HepG2 (cell line): ENCODE results near the gene PTPN14. TPM values are rescaled to one million over a fixed set of nuclear protein-coding genes. Genes with fewer than 3 reads are reported as not detected.
A peak's percentile ranks its signal among the peaks of the same experiment; 100 is the strongest.

Experiments used
- ATAC-seq: fragments of 200-7000 bp; cut with Tn5 transposase; 3 replicates; pipeline ENCODE4 v1.9.1; 2020; ENCODE audit warnings: mild to moderate bottlenecking, moderate library complexity
- BruUV-seq: library from RNA; stranded (reverse); fragments of 400-500 nt; replicated peaks from 2 replicates; lab custom pipeline; 2021; lab: Mats Ljungman, UMichigan
- CTCF ChIA-PET: fragments of 300-600 bp; formaldehyde crosslinking; extraction: SDS; loops from one replicate; lab custom pipeline; 2021; ENCODE audit warnings: low total read pairs, inconsistent platforms, low intra/inter-chr PET ratio; lab: Yijun Ruan, JAX
- POLR2A ChIA-PET: fragments of 350-600 bp; sonication (Branson Sonifier 250); formaldehyde crosslinking; loops from one replicate; lab custom pipeline; 2020; ENCODE audit warnings: antibody characterized with exemption, inconsistent platforms; lab: Yijun Ruan, JAX
- DNase-seq: peaks from one replicate; pipeline ENCODE4 v3.0.0-alpha.2; 2015; ENCODE audit warnings: low spot score
- FAIRE-seq: peaks from 3 replicates; lab custom pipeline; 2011; peaks lifted over from hg19 to GRCh38; lab: Jason Lieb, UNC
- H2AFZ ChIP-seq: one replicate; pipeline ENCODE4 v1.6.1; 2011; ENCODE audit warnings: low read length, inconsistent platforms
- H3K27ac ChIP-seq: fragments of 300-600 bp; 3 replicates; pipeline ENCODE4 v1.8.0; 2011; ENCODE audit warnings: mixed run types, mild to moderate bottlenecking, mixed read lengths, low read length, inconsistent platforms; ENCODE audit not compliant: insufficient read depth; ENCODE audit errors: extremely low read length
- H3K27me3 ChIP-seq, 2 experiments: fragments of 200-600 bp in 1 of 2; 2 replicates in 1 of 2; 3 replicates in 1 of 2; pipeline versions ENCODE4 v1.6.0 to v1.8.0; 2011; ENCODE audit warnings: low read length in 2 of 2, mild to moderate bottlenecking in 2 of 2, moderate library complexity in 2 of 2, inconsistent platforms in 1 of 2; ENCODE audit not compliant: insufficient read depth in 2 of 2, control insufficient read depth in 1 of 2
- H3K36me3 ChIP-seq, 2 experiments: fragments of 200-600 bp in 1 of 2; replicated peaks in 1 of 2; 2 replicates in 1 of 2; 3 replicates in 1 of 2; pipeline versions ENCODE4 v1.5.1 to v1.8.0; 2011; ENCODE audit warnings: low read length in 2 of 2, inconsistent platforms in 1 of 2; ENCODE audit not compliant: insufficient read depth in 2 of 2, control insufficient read depth in 1 of 2
- H3K4me1 ChIP-seq: 2 replicates; pipeline ENCODE4 v1.5.1; 2012; ENCODE audit warnings: low read length, inconsistent platforms; ENCODE audit not compliant: insufficient read depth
- H3K4me2 ChIP-seq: 2 replicates; pipeline ENCODE4 v1.6.0; 2011; ENCODE audit warnings: low read depth, low read length, inconsistent platforms
- H3K4me3 ChIP-seq, 3 experiments: fragments of 200-600 bp in 1 of 3; sonication (generic), shearing (Covaris generic) in 1 of 3; replicated peaks in 1 of 3; 2 replicates each; pipeline ENCODE4 v1.5.1; 2011 to 2016; ENCODE audit warnings: low read length in 3 of 3, inconsistent platforms in 2 of 3, low read depth in 2 of 3, mild to moderate bottlenecking in 2 of 3, control low read depth in 1 of 3, mixed read lengths in 1 of 3; ENCODE audit not compliant: insufficient read depth in 1 of 3
- H3K79me2 ChIP-seq: one replicate; pipeline ENCODE4 v1.6.1; 2011; ENCODE audit warnings: low read length, inconsistent platforms; ENCODE audit not compliant: insufficient read depth
- H3K9ac ChIP-seq: 2 replicates; pipeline ENCODE4 v1.6.0; 2011; ENCODE audit warnings: mild to moderate bottlenecking, low read depth, low read length, inconsistent platforms; ENCODE audit not compliant: insufficient read depth
- H3K9me3 ChIP-seq: 2 replicates; pipeline ENCODE4 v1.5.1; 2012; ENCODE audit warnings: mild to moderate bottlenecking, low read length
- H4K20me1 ChIP-seq: 2 replicates; pipeline ENCODE4 v1.6.0; 2011; ENCODE audit warnings: inconsistent platforms, mild to moderate bottlenecking, low read length, moderate library complexity; ENCODE audit not compliant: insufficient read depth
- HNRNPL ChIP-seq: fragments of 200-400 bp; formaldehyde crosslinking; IDR thresholded peaks from 2 replicates; pipeline ENCODE4 v1.6.1; 2017; ENCODE audit warnings: mild to moderate bottlenecking, low read depth, low read length
- MEIS1 ChIP-seq: sonication (generic); formaldehyde crosslinking; IDR thresholded peaks from 2 replicates; pipeline ENCODE4 v1.9.0; 2021; ENCODE audit warnings: mild to moderate bottlenecking, missing genetic modification reagents, moderate library complexity, borderline replicate concordance
- NFE2L1 ChIP-seq: sonication (generic); formaldehyde crosslinking; IDR thresholded peaks from 2 replicates; pipeline ENCODE4 v1.4.0; 2020; ENCODE audit warnings: missing genetic modification reagents, mild to moderate bottlenecking, borderline replicate concordance
- PHF5A ChIP-seq: IDR thresholded peaks from one replicate; pipeline ENCODE4 v1.6.1; 2018; ENCODE audit warnings: low read depth, missing genetic modification reagents; ENCODE audit not compliant: unreplicated experiment
- SP2 ChIP-seq: sonication (generic); formaldehyde crosslinking; IDR thresholded peaks from 2 replicates; pipeline ENCODE4 v1.5.1; 2020; ENCODE audit warnings: mild to moderate bottlenecking, missing genetic modification reagents
- YY1 ChIP-seq: IDR thresholded peaks from 2 replicates; pipeline ENCODE4 v1.6.1; 2011; ENCODE audit warnings: low read length, low read depth, moderate library complexity, mild to moderate bottlenecking; ENCODE audit not compliant: insufficient read depth, insufficient replicate concordance
- ZNF34 ChIP-seq: sonication (generic); formaldehyde crosslinking; IDR thresholded peaks from 2 replicates; pipeline ENCODE4 v1.4.0; 2020; ENCODE audit warnings: mild to moderate bottlenecking, missing genetic modification reagents, borderline replicate concordance
- WGBS: methylation state at CpG from one replicate; pipeline ENCODE4 v1.1.6; 2017; ENCODE audit warnings: low lambda C conversion rate; 5-methylcytosine and 5-hydroxymethylcytosine counted together
- in situ Hi-C: cut with HindIII; loops from 2 replicates; pipeline ENCODE4 v1.10.0; 2017; ENCODE audit warnings: low pct_unique_long_range_greater_than_20kb; ENCODE audit not compliant: extremely low pct_ligation_motif_present
- intact Hi-C: fragments of 100-400 bp; cut with micrococcal nuclease; formaldehyde crosslinking; loops from one replicate; pipeline ENCODE4 v1.10.0; 2022; ENCODE audit not compliant: unreplicated experiment
- polyA plus RNA-seq, 8 experiments: library from polyadenylated mRNA; depleted of rRNA in 3 of 8; stranded (reverse) in 7 of 8; unstranded in 1 of 8; fragments of >200 nt; fragmentation: Illumina TruSeq in 4 of 8; extraction: Trizol in 4 of 8; gene quantifications; 2 replicates each; pipeline versions ENCODE4 v1.2.1 to v1.2.3, GENCODE V29; 2011 to 2016; ENCODE audit warnings: low read depth in 4 of 8, missing spikeins in 1 of 8, mixed read lengths in 1 of 8; ENCODE audit not compliant: insufficient read depth in 1 of 8
- total RNA-seq, 5 experiments: library from RNA; depleted of rRNA; stranded (reverse); fragments of >200 nt; fragmentation: Illumina TruSeq; extraction: Trizol; gene quantifications; 2 replicates each; pipeline ENCODE4 v1.2.3, GENCODE V29; 2016; ENCODE audit warnings: low read depth in 1 of 5
- TF ChIP-seq, protein P1 (sequence below): sonication (generic); formaldehyde crosslinking; IDR thresholded peaks from 2 replicates; pipeline ENCODE4 v1.5.0; 2020; ENCODE audit warnings: missing genetic modification reagents, mild to moderate bottlenecking, borderline replicate concordance
- TF ChIP-seq, protein P2 (sequence below): sonication (generic); formaldehyde crosslinking; IDR thresholded peaks from 2 replicates; pipeline ENCODE4 v1.8.0; 2022; ENCODE audit warnings: mild to moderate bottlenecking, missing genetic modification reagents, moderate library complexity
- TF ChIP-seq, protein P3 (sequence below): IDR thresholded peaks from 2 replicates; pipeline ENCODE4 v1.6.1; 2016; ENCODE audit warnings: control low read depth
- TF ChIP-seq, protein P4 (sequence below): sonication (generic); formaldehyde crosslinking; IDR thresholded peaks from 2 replicates; pipeline ENCODE4 v1.8.0; 2022; ENCODE audit warnings: missing genetic modification reagents, low read depth, mild to moderate bottlenecking, borderline replicate concordance
- TF ChIP-seq, protein P5 (sequence below): sonication (generic); formaldehyde crosslinking; IDR thresholded peaks from 2 replicates; pipeline ENCODE4 v1.4.0; 2020; ENCODE audit warnings: missing genetic modification reagents, borderline replicate concordance
- TF ChIP-seq, protein P6 (sequence below): sonication (generic); formaldehyde crosslinking; IDR thresholded peaks from 2 replicates; pipeline ENCODE4 v1.4.0; 2020; ENCODE audit warnings: mild to moderate bottlenecking, missing genetic modification reagents

Gene PTPN14
- total and polyA plus RNA-seq, 2 of the 13 experiments (the other 11 are each of a cell fraction or from before 2014, with no cell fraction given): 3.9 to 4.7 TPM

DNA sequence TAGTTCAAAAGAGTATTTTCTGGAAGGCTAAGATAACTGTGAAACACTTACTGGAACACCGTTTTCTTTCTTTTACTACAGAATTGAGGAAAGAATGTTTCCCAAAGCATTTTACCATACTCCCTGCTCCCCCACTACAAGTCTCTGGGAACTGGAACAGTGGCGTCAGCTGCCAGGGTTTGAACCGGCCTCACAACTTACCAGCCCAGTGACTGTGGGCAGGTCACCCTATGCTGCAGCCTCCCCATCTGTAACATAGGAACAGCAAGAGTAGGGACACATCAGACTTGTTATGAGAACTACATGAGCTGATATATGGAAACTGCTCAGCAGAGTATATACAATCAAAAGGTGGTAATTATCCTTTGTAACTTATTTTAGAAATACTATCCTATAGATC lies 91.5 kb downstream of the PTPN14 start:
- ATAC-seq: peak; percentile 67

DNA sequence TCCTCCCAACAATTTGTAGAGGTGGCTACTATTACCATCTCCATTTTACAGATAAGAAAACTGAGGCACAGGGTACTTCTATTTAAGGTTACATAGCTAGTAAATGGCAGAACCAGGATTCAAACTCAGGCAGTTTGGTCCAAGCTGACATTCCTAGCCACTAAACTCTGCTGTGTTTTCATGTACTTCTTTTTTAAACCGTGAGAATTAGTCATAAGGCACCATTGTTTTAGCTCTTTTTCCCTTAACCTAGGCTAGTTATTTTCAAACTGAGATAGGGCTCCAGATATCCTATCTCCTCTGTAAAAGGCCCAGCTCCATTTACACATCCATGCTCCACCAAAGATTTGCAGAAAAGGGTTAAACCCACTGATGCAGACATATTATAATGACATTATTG lies 92.9 kb downstream of the PTPN14 start:
- CTCF ChIA-PET: no interaction called here
- no peaks in the 10 kb centered on the region for H3K79me2 ChIP-seq
- no peak overlapping the region for H3K4me3 ChIP-seq
- WGBS: 66% methylated on average over 1 of the region's 1 CpG
- POLR2A ChIA-PET: no interaction called here
- H3K4me2 ChIP-seq: no peak overlapping the region
- no peak overlapping the region for H2AFZ ChIP-seq
- no peak for FAIRE-seq
- H3K27me3 ChIP-seq: no peaks in the 10 kb centered on the region
- in situ Hi-C loops: no loop called here
- H3K9me3 ChIP-seq: no peaks in the 10 kb centered on the region
- ATAC-seq: no peak
- intact Hi-C loops: no loop called here
- H3K36me3 ChIP-seq: no peaks in the 10 kb centered on the region
- H3K9ac ChIP-seq: no peak overlapping the region
- no TSS peak for BruUV-seq
- H4K20me1 ChIP-seq: no peaks in the 10 kb centered on the region
- peaks cover 30% of the 10 kb centered on the region for H3K4me1 ChIP-seq
- no peak for DNase-seq
- H3K27ac ChIP-seq: no peak overlapping the region
- no peak for TF ChIP-seq SP2 (CRISPR knock-in tag)
- TF ChIP-seq, protein P1, sequence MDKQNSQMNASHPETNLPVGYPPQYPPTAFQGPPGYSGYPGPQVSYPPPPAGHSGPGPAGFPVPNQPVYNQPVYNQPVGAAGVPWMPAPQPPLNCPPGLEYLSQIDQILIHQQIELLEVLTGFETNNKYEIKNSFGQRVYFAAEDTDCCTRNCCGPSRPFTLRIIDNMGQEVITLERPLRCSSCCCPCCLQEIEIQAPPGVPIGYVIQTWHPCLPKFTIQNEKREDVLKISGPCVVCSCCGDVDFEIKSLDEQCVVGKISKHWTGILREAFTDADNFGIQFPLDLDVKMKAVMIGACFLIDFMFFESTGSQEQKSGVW (CRISPR knock-in tag): no peak
- no peak for TF ChIP-seq ZNF34 (CRISPR knock-in tag)
- TF ChIP-seq, protein P2, sequence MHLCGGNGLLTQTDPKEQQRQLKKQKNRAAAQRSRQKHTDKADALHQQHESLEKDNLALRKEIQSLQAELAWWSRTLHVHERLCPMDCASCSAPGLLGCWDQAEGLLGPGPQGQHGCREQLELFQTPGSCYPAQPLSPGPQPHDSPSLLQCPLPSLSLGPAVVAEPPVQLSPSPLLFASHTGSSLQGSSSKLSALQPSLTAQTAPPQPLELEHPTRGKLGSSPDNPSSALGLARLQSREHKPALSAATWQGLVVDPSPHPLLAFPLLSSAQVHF (CRISPR knock-in tag): no peak
- TF ChIP-seq, protein P3, sequence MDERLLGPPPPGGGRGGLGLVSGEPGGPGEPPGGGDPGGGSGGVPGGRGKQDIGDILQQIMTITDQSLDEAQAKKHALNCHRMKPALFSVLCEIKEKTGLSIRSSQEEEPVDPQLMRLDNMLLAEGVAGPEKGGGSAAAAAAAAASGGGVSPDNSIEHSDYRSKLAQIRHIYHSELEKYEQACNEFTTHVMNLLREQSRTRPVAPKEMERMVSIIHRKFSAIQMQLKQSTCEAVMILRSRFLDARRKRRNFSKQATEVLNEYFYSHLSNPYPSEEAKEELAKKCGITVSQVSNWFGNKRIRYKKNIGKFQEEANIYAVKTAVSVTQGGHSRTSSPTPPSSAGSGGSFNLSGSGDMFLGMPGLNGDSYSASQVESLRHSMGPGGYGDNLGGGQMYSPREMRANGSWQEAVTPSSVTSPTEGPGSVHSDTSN (CRISPR knock-in tag): no peak
- TF ChIP-seq, protein P4, sequence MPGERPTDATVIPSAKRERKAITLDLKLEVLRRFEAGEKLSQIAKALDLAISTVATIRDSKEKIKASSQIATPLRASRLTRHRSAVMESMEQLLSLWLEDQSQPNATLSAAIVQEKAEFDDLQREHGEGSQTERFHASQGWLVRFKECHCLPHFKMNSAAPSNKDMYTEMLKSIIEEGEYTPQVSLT (CRISPR knock-in tag): no peak
- no peak for TF ChIP-seq NFE2L1
- TF ChIP-seq, protein P5, sequence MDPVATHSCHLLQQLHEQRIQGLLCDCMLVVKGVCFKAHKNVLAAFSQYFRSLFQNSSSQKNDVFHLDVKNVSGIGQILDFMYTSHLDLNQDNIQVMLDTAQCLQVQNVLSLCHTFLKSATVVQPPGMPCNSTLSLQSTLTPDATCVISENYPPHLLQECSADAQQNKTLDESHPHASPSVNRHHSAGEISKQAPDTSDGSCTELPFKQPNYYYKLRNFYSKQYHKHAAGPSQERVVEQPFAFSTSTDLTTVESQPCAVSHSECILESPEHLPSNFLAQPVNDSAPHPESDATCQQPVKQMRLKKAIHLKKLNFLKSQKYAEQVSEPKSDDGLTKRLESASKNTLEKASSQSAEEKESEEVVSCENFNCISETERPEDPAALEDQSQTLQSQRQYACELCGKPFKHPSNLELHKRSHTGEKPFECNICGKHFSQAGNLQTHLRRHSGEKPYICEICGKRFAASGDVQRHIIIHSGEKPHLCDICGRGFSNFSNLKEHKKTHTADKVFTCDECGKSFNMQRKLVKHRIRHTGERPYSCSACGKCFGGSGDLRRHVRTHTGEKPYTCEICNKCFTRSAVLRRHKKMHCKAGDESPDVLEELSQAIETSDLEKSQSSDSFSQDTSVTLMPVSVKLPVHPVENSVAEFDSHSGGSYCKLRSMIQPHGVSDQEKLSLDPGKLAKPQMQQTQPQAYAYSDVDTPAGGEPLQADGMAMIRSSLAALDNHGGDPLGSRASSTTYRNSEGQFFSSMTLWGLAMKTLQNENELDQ: no peak
- no peak for TF ChIP-seq PHF5A (CRISPR knock-in tag)
- TF ChIP-seq YY1: no peak
- TF ChIP-seq, protein P6, sequence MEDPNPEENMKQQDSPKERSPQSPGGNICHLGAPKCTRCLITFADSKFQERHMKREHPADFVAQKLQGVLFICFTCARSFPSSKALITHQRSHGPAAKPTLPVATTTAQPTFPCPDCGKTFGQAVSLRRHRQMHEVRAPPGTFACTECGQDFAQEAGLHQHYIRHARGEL (CRISPR knock-in tag): no peak

More for the DNA sequence above, 91.5 kb downstream of the PTPN14 start:
- TF ChIP-seq HNRNPL: no peak
- TF ChIP-seq MEIS1 (CRISPR knock-in tag): no peak
- no peak overlapping the region for H3K4me3 ChIP-seq
- WGBS: 92% methylated on average over 3 of the region's 3 CpGs
- no peak overlapping the region for H2AFZ ChIP-seq
- H3K9ac ChIP-seq: no peak overlapping the region
- ChIA-PET CTCF (no interaction called here), POLR2A (interaction anchor here (1.6 kb wide), 1 partner anchor 14 kb away, joined by 3 read pairs; no protein-coding TSS in a partner anchor)
- H3K4me2 ChIP-seq: no peak overlapping the region
- intact Hi-C loops: loop anchor here (5.0 kb wide), 2 partner anchors 47 to 92 kb away; partner anchors contain the start of gene PTPN14
- no peaks in the 10 kb centered on the region for H3K9me3 ChIP-seq
- H3K4me1 ChIP-seq: peaks cover 32% of the 10 kb centered on the region
- no peaks in the 10 kb centered on the region for H4K20me1 ChIP-seq
- in situ Hi-C loops: no loop called here
- no peaks in the 10 kb centered on the region for H3K36me3 ChIP-seq
- H3K27ac ChIP-seq: peak overlapping the region; percentile 67
- H3K79me2 ChIP-seq: no peaks in the 10 kb centered on the region
- no TSS peak for BruUV-seq
- H3K27me3 ChIP-seq: no peaks in the 10 kb centered on the region
- FAIRE-seq (no peak), DNase-seq (no peak)
